Thoracic aorta (tissue), 2 donors: ENCODE data around the gene SOX5. TPM values are rescaled to one million over a fixed set of nuclear protein-coding genes. Genes with fewer than 3 reads are reported as not detected.

Source experiments
- ATAC-seq: fragments of 150-250 bp; one replicate; pipeline ENCODE4 v1.8.0; 2017; ENCODE audit warnings: low read depth; ENCODE audit not compliant: insufficient number of reproducible peaks, low FRiP score
- DNase-seq: peaks from one replicate; pipeline ENCODE4 v3.0.0-alpha.2; 2020; ENCODE audit warnings: low spot score
- H3K27ac ChIP-seq, 2 donors: fragments of 200-600 bp; sonication (generic); 1 replicate in 1 of 2; 2 replicates in 1 of 2; pipeline ENCODE4 v1.5.1; 2016; ENCODE audit warnings: mild to moderate bottlenecking in 2 of 2, moderate library complexity in 2 of 2
- H3K27me3 ChIP-seq: fragments of 200-600 bp; sonication (generic); replicated peaks from 2 replicates; pipeline ENCODE4 v1.6.0; 2016; ENCODE audit warnings: mild to moderate bottlenecking; ENCODE audit not compliant: insufficient read depth
- H3K36me3 ChIP-seq: fragments of 200-600 bp; sonication (generic); one replicate; pipeline ENCODE4 v1.5.1; 2016
- H3K4me1 ChIP-seq, 2 donors: fragments of 200-600 bp; sonication (generic); 1 replicate in 1 of 2; 2 replicates in 1 of 2; pipeline versions ENCODE4 v1.5.1 to v1.6.0; 2016; ENCODE audit warnings: low read depth in 2 of 2, mild to moderate bottlenecking in 1 of 2; ENCODE audit not compliant: control insufficient read depth in 1 of 2
- H3K4me3 ChIP-seq: fragments of 200-600 bp; sonication (generic); 2 replicates; pipeline ENCODE4 v1.5.1; 2016; ENCODE audit warnings: mild to moderate bottlenecking
- H3K9me3 ChIP-seq: fragments of 200-600 bp; sonication (generic); 2 replicates; pipeline ENCODE4 v1.5.1; 2016
- CTCF ChIP-seq: fragments of 200-600 bp; sonication (generic); IDR thresholded peaks from one replicate; pipeline ENCODE4 v1.5.1; 2019; ENCODE audit warnings: antibody characterized with exemption
- total RNA-seq, 2 donors: library from RNA; depleted of rRNA; stranded (reverse); fragments of >200 nt; gene quantifications; one replicate each; pipeline versions ENCODE4 v1.1.0 to v1.2.3, GENCODE V29; 2016

The SOX5 gene
- total RNA-seq, 2 donors from 2014 or later: 36.8 to 37.0 TPM

- Histone ChIP-seq H3K27me3 (no peaks in the 10 kb centered on the region), H3K4me3 (no peak overlapping the region), H3K27ac (no peak overlapping the region), H3K4me1 (peaks cover 3 to 23% of the 10 kb centered on the region in 2 donors), H3K36me3 (no peaks in the 10 kb centered on the region), H3K9me3 (no peaks in the 10 kb centered on the region)
- TF ChIP-seq CTCF: no peak
- DNase-seq: no peak
- no peak for ATAC-seq
Measured at GRCh38 chr12:23666866-23667265, 282.6 kb downstream of the SOX5 start.

- H3K27me3 ChIP-seq: no peaks in the 10 kb centered on the region
- H3K27ac ChIP-seq: no peak overlapping the region
- DNase-seq (no peak), ATAC-seq (no peak)
- no peak overlapping the region for H3K4me3 ChIP-seq
- peaks cover 0 to 5% of the 10 kb centered on the region in 2 donors for H3K4me1 ChIP-seq
- no peaks in the 10 kb centered on the region for H3K36me3 ChIP-seq
- TF ChIP-seq CTCF: no peak
- no peaks in the 10 kb centered on the region for H3K9me3 ChIP-seq
Measured at GRCh38 chr12:23662966-23663365, 286.5 kb downstream of the SOX5 start.

- peaks cover 0 to 5% of the 10 kb centered on the region in 2 donors for H3K4me1 ChIP-seq
- no peaks in the 10 kb centered on the region for H3K36me3 ChIP-seq
- no peak overlapping the region for H3K4me3 ChIP-seq
- no peaks in the 10 kb centered on the region for H3K9me3 ChIP-seq
- no peaks in the 10 kb centered on the region for H3K27me3 ChIP-seq
- no peak overlapping the region for H3K27ac ChIP-seq
- ATAC-seq (no peak), DNase-seq (no peak)
- no peak for TF ChIP-seq CTCF
Measured at GRCh38 chr12:23659131-23659530, 290.3 kb downstream of the SOX5 start.

- Histone ChIP-seq H3K9me3 (no peaks in the 10 kb centered on the region), H3K27me3 (no peaks in the 10 kb centered on the region), H3K4me3 (no peak overlapping the region), H3K36me3 (no peaks in the 10 kb centered on the region), H3K27ac (no peak overlapping the region), H3K4me1 (no peaks in the 10 kb centered on the region)
- no peak for TF ChIP-seq CTCF
- ATAC-seq (no peak), DNase-seq (no peak)
Measured at GRCh38 chr12:23657598-23657997, 291.9 kb downstream of the SOX5 start.

GRCh38 chr12:23655884-23656283 lies 293.6 kb downstream of the SOX5 start:
- Histone ChIP-seq H3K27ac (no peak overlapping the region), H3K27me3 (no peaks in the 10 kb centered on the region), H3K4me1 (no peaks in the 10 kb centered on the region), H3K4me3 (no peak overlapping the region), H3K36me3 (no peaks in the 10 kb centered on the region), H3K9me3 (no peaks in the 10 kb centered on the region)
- ATAC-seq: no peak
- no peak for TF ChIP-seq CTCF
- no peak for DNase-seq
